NCI-H748 treated with DMSO at 0.1 percent for 48 hours (cell line): Measurements from ENCODE around the gene MAP3K4.

Experiments
- DNase-seq: peaks from one replicate; lab custom pipeline; 2025; lab: John Stamatoyannopoulos, UW

MAP3K4 gene

GRCh38 chr6:161125591-161125990 is 134.0 kb downstream of the MAP3K4 start:
- DNase-seq = no peak

GRCh38 chr6:161127071-161127740 is 135.6 kb downstream of the MAP3K4 start:
- no peak for DNase-seq

GRCh38 chr6:161128230-161128629 is 136.7 kb downstream of the MAP3K4 start:
- DNase-seq = no peak

- DNase-seq = no peak
Observed at GRCh38 chr6:161128680-161129196, 137.2 kb downstream of the MAP3K4 start.

- no peak for DNase-seq
Observed at GRCh38 chr6:161130541-161130940, 139.0 kb downstream of the MAP3K4 start.

GRCh38 chr6:161130967-161131766 is 139.6 kb downstream of the MAP3K4 start:
- DNase-seq = no peak

GRCh38 chr6:161132384-161132783 is 140.8 kb downstream of the MAP3K4 start:
- no peak for DNase-seq

GRCh38 chr6:161133963-161134362 is 142.4 kb downstream of the MAP3K4 start:
- DNase-seq = no peak

- DNase-seq = no peak
Observed at GRCh38 chr6:161134550-161135298, 143.2 kb downstream of the MAP3K4 start.

GRCh38 chr6:161135695-161136591 is 144.4 kb downstream of the MAP3K4 start:
- no peak for DNase-seq

- no peak for DNase-seq
Observed at GRCh38 chr6:161136655-161137054, 145.1 kb downstream of the MAP3K4 start.

- DNase-seq = no peak
Observed at GRCh38 chr6:161137320-161137719, 145.8 kb downstream of the MAP3K4 start.

GRCh38 chr6:161137839-161138542 is 146.4 kb downstream of the MAP3K4 start:
- no peak for DNase-seq

GRCh38 chr6:161138543-161139303 is 147.2 kb downstream of the MAP3K4 start:
- no peak for DNase-seq

- DNase-seq = no peak
Observed at GRCh38 chr6:161139304-161139765, 147.8 kb downstream of the MAP3K4 start.

- peak; percentile 78 for DNase-seq
Observed at GRCh38 chr6:161139766-161140553, 148.4 kb downstream of the MAP3K4 start.

GRCh38 chr6:161140554-161140875 is 148.9 kb downstream of the MAP3K4 start:
- no peak for DNase-seq

- DNase-seq = peak; percentile 66
Observed at GRCh38 chr6:161141173-161141572, 149.6 kb downstream of the MAP3K4 start.

- DNase-seq = no peak
Observed at GRCh38 chr6:161142957-161143296, 151.4 kb downstream of the MAP3K4 start.
